K562 (cell line): Measurements from ENCODE around the gene EEFSEC. TPM values are rescaled to one million over a fixed set of nuclear protein-coding genes. Genes with fewer than 3 reads are reported as not detected.

ENCODE experiments used
- BRD4 ChIP-seq: fragments of 200-600 bp; sonication (generic); IDR thresholded peaks from 2 replicates; pipeline ENCODE4 v1.6.1; 2017; ENCODE audit warnings: inconsistent platforms
- ETV5 ChIP-seq: sonication (generic); formaldehyde crosslinking; IDR thresholded peaks from 2 replicates; pipeline ENCODE4 v1.4.0; 2020; ENCODE audit warnings: low read depth, mild to moderate bottlenecking, missing genetic modification reagents
- MYC ChIP-seq, 2 experiments: fragments of 250-450 bp in 1 of 2; sonication (Bioruptor Pico) in 1 of 2; IDR thresholded peaks; 2 replicates each; pipeline versions ENCODE4 v1.5.1 to v1.6.1; 2012 to 2021; ENCODE audit warnings: low read depth in 2 of 2, borderline replicate concordance in 1 of 2, improper control_type of control experiment in 1 of 2, low read length in 1 of 2, mild to moderate bottlenecking in 1 of 2, moderate library complexity in 1 of 2
- NELFE ChIP-seq: IDR thresholded peaks from 2 replicates; pipeline ENCODE4 v1.6.1; 2011; ENCODE audit warnings: mild to moderate bottlenecking; ENCODE audit not compliant: insufficient read depth, insufficient read length
- SRSF9 ChIP-seq: fragments of 200-400 bp; formaldehyde crosslinking; IDR thresholded peaks from 2 replicates; pipeline ENCODE4 v1.6.1; 2017; ENCODE audit warnings: low read depth, low read length, borderline replicate concordance
- STAT5A ChIP-seq: IDR thresholded peaks from 2 replicates; pipeline ENCODE4 v1.6.1; 2012; ENCODE audit warnings: low read length, inconsistent platforms, borderline replicate concordance
- TSHZ1 ChIP-seq: fragments of 250-450 bp; sonication (Bioruptor Pico); IDR thresholded peaks from 2 replicates; pipeline ENCODE4 v1.4.0; 2020; ENCODE audit warnings: mild to moderate bottlenecking, moderate library complexity
- ZNF436 ChIP-seq: fragments of 250-450, 450-650 bp; sonication (Bioruptor Pico); formaldehyde crosslinking; IDR thresholded peaks from 2 replicates; pipeline ENCODE4 v1.7.0; 2020; ENCODE audit warnings: mild to moderate bottlenecking
- ZNF518B ChIP-seq: fragments of 250-450 bp; sonication (Bioruptor Pico); IDR thresholded peaks from 2 replicates; pipeline ENCODE4 v1.5.0; 2021; ENCODE audit warnings: mild to moderate bottlenecking, moderate library complexity
- ZNF695 ChIP-seq: fragments of 450-650 bp; formaldehyde crosslinking; IDR thresholded peaks from 2 replicates; pipeline ENCODE4 v1.4.0; 2020; ENCODE audit warnings: mild to moderate bottlenecking, moderate library complexity
- ZNF79 ChIP-seq: fragments of 250-450 bp; sonication (Bioruptor Pico); IDR thresholded peaks from 2 replicates; pipeline ENCODE4 v1.4.0; 2020; ENCODE audit warnings: low read depth, mild to moderate bottlenecking, moderate library complexity
- polyA plus RNA-seq, 8 experiments: library from polyadenylated mRNA; depleted of rRNA in 4 of 8; stranded (reverse) in 5 of 8; unstranded in 3 of 8; fragments of >200 nt; fragmentation: Nextera tagmentation in 2 of 8; fragmentation: Illumina TruSeq in 1 of 8; extraction: Ambion mirVana in 2 of 8; extraction: Trizol in 1 of 8; gene quantifications; 2 replicates each; pipeline versions ENCODE4 v1.2.1 to v1.2.3, GENCODE V29; 2011 to 2014; ENCODE audit warnings: inconsistent platforms in 1 of 8, missing spikeins in 1 of 8
- total RNA-seq, 7 experiments: library from RNA; depleted of rRNA in 6 of 7; stranded (reverse); fragments of >200 nt in 6 of 7; fragmentation: Illumina TruSeq in 2 of 7; extraction: Trizol in 2 of 7; gene quantifications; 2 replicates each; pipeline versions ENCODE4 v1.2.1 to v1.2.3, GENCODE V29; 2011 to 2021; ENCODE audit warnings: low replicate concordance in 1 of 7
- TF ChIP-seq, protein P1 (sequence below): fragments of 250-450 bp; sonication (Bioruptor Pico); IDR thresholded peaks from 2 replicates; pipeline ENCODE4 v1.5.0; 2022; ENCODE audit warnings: mild to moderate bottlenecking

EEFSEC gene
- total and polyA plus RNA-seq, 9 of the 15 experiments (the other 6 are each of a cell fraction or from before 2014, with no cell fraction given): 0.35 to 11.8 (median 7.7) TPM

DNA sequence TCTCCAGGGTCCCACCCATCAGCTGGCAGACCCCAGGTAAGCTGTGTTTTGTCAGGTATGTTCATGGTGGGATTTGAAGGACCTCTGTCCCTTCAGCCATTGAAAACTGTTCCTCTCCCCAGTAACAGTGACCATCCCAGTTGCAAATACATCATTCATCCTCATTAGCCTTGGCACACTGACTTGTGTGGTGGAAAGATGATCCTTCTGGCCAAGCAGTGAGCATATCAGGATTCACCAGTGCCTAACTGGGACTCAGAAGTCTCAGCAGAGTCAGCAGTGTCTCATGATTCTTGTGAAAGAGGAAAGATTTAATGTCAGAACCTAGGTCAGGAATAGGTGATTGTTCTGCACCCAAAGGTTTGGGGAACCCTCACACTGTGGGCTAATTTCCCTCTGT lies 223.2 kb downstream of the EEFSEC start (continued):
- TF ChIP-seq, protein P1, sequence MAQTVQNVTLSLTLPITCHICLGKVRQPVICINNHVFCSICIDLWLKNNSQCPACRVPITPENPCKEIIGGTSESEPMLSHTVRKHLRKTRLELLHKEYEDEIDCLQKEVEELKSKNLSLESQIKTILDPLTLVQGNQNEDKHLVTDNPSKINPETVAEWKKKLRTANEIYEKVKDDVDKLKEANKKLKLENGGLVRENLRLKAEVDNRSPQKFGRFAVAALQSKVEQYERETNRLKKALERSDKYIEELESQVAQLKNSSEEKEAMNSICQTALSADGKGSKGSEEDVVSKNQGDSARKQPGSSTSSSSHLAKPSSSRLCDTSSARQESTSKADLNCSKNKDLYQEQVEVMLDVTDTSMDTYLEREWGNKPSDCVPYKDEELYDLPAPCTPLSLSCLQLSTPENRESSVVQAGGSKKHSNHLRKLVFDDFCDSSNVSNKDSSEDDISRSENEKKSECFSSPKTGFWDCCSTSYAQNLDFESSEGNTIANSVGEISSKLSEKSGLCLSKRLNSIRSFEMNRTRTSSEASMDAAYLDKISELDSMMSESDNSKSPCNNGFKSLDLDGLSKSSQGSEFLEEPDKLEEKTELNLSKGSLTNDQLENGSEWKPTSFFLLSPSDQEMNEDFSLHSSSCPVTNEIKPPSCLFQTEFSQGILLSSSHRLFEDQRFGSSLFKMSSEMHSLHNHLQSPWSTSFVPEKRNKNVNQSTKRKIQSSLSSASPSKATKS (CRISPR knock-in tag): no peak
- TF ChIP-seq STAT5A (no peak), ZNF695 (CRISPR knock-in tag) (no peak), ZNF436 (CRISPR knock-in tag) (no peak), NELFE (no peak), BRD4 (no peak), ZNF518B (CRISPR knock-in tag) (no peak), MYC (IDR thresholded peaks at IDR 0.05; ENCODE audit: low read depth, low read length) (no peak), MYC (CRISPR knock-in tag; IDR thresholded peaks at IDR 0.05; ENCODE audit: borderline replicate concordance, low read depth) (no peak), SRSF9 (no peak), ETV5 (no peak), TSHZ1 (CRISPR knock-in tag) (no peak), ZNF79 (CRISPR knock-in tag) (no peak)
- TF ChIP-seq, all 486 proteins: peak for 0
